Right lobe of liver (tissue), 6 donors: ENCODE results near the gene SYTL3. TPM values are rescaled to one million over a fixed set of nuclear protein-coding genes. Genes with fewer than 3 reads are reported as not detected.

ENCODE experiments used
- ATAC-seq, 4 donors: fragments of 200-7000 bp; cut with Tn5 transposase; one replicate each; pipeline ENCODE4 v1.9.1; 2020; ENCODE audit warnings: mild to moderate bottlenecking in 4 of 4, moderate library complexity in 4 of 4
- DNase-seq, 3 donors: peaks; one replicate each; pipeline ENCODE4 v3.0.0-alpha.2; 2020
- H3K27ac ChIP-seq, 3 donors: fragments of 200-600 bp; one replicate each; pipeline ENCODE4 v1.8.0; 2022
- H3K27me3 ChIP-seq, 2 donors: fragments of 200-600 bp; one replicate each; pipeline ENCODE4 v1.8.0; 2022
- H3K36me3 ChIP-seq, 4 donors: fragments of 200-600 bp; sonication (generic) in 1 of 4; one replicate each; pipeline versions ENCODE4 v1.5.1 to v1.8.0; 2017 to 2022; ENCODE audit warnings: control low read depth in 1 of 4
- H3K4me1 ChIP-seq, 4 donors: fragments of 200-600 bp; sonication (generic) in 1 of 4; one replicate each; pipeline versions ENCODE4 v1.5.1 to v1.8.0; 2017 to 2022; ENCODE audit warnings: control low read depth in 1 of 4
- H3K4me3 ChIP-seq, 3 donors: fragments of 200-600 bp; one replicate each; pipeline ENCODE4 v1.8.0; 2022
- H3K9me3 ChIP-seq, 4 donors: fragments of 200-600 bp; sonication (generic) in 1 of 4; one replicate each; pipeline versions ENCODE4 v1.5.1 to v1.8.0; 2017 to 2022; ENCODE audit warnings: control low read depth in 1 of 4
- POLR2A ChIP-seq: fragments of 450-650 bp; IDR thresholded peaks from one replicate; pipeline ENCODE4 v1.6.1; 2017; ENCODE audit warnings: antibody characterized with exemption, mild to moderate bottlenecking
- WGBS: methylation state at CpG from one replicate; pipeline ENCODE4 v1.1.6; 2018; ENCODE audit warnings: low coverage, low lambda C conversion rate; ENCODE audit not compliant: insufficient coverage; ENCODE audit errors: missing lambda C conversion rate; 5-methylcytosine and 5-hydroxymethylcytosine counted together
- intact Hi-C, 2 donors: fragments of 100-400 bp; cut with DNase I; formaldehyde crosslinking; loops; one replicate each; pipeline versions ENCODE4 v1.11.2 to v1.14.1; 2022
- total RNA-seq, 6 experiments: library from RNA; depleted of rRNA in 2 of 6; stranded (reverse); fragments of >200 nt in 2 of 6; fragmentation: NEBNext Ultra II Directional in 3 of 6; extraction: Animal tissue kit (Norgen Biotek cat#: 25700) in 3 of 6; gene quantifications; one replicate each; pipeline versions ENCODE4 v1.1.0 to v1.2.4, GENCODE V29; 2016 to 2023
- TF ChIP-seq, protein P1 (sequence below), 4 donors: fragments of 200-600 bp in 3 of 4; fragments of 450-650 bp in 1 of 4; IDR thresholded peaks; one replicate each; pipeline versions ENCODE4 v1.5.1 to v1.8.0; 2016 to 2022; ENCODE audit warnings: antibody characterized with exemption in 4 of 4, mild to moderate bottlenecking in 2 of 4
- donor health status: DM: no; HTN: yes; CAD: no.
- donor health status: DM: no; HTN: no; CAD: no.
- donor health status: DM: no; HTN: no; CAD: no.
- donor health status: DM: no; HTN: yes; CAD: no.
- donor health status: DM: no; HTN: yes; CAD: no.

Gene SYTL3
- total RNA-seq, 6 experiments from 2014 or later: 0.66 to 1.7 (median 1.0) TPM

DNA sequence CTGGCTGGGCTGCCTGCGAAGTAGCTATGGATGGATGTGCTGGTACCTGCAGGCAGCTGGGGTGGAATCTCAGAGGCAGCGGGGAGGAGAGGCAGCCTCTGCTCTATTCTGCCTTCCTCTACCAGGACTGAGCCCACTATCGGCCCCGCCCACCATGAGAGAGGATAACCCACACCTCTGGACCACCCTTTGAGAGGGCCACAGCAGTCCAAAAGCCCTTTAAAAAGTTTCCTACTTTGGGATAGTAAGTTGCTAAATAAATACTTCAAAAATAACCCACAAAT lies 133.3 kb downstream of the SYTL3 start:
- Histone ChIP-seq H3K36me3 (peaks cover 7 to 86% (median 32%) of the 10 kb centered on the region in 4 donors), H3K27ac (peak overlapping the region in 1 of 3 donors; percentile 74), H3K27me3 (no peaks in the 10 kb centered on the region), H3K4me3 (no peak overlapping the region), H3K9me3 (no peaks in the 10 kb centered on the region), H3K4me1 (peaks cover 0 to 22% (median 0%) of the 10 kb centered on the region in 4 donors)
- intact Hi-C loops: no loop called here
- DNase-seq: no peak
- ATAC-seq: no peak
- no CpG with 5 or more reads among the region's 4 CpGs for WGBS
- TF ChIP-seq, protein P1, sequence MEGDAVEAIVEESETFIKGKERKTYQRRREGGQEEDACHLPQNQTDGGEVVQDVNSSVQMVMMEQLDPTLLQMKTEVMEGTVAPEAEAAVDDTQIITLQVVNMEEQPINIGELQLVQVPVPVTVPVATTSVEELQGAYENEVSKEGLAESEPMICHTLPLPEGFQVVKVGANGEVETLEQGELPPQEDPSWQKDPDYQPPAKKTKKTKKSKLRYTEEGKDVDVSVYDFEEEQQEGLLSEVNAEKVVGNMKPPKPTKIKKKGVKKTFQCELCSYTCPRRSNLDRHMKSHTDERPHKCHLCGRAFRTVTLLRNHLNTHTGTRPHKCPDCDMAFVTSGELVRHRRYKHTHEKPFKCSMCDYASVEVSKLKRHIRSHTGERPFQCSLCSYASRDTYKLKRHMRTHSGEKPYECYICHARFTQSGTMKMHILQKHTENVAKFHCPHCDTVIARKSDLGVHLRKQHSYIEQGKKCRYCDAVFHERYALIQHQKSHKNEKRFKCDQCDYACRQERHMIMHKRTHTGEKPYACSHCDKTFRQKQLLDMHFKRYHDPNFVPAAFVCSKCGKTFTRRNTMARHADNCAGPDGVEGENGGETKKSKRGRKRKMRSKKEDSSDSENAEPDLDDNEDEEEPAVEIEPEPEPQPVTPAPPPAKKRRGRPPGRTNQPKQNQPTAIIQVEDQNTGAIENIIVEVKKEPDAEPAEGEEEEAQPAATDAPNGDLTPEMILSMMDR (IDR thresholded peaks at IDR 0.05): no peak
- TF ChIP-seq POLR2A: no peak

DNA sequence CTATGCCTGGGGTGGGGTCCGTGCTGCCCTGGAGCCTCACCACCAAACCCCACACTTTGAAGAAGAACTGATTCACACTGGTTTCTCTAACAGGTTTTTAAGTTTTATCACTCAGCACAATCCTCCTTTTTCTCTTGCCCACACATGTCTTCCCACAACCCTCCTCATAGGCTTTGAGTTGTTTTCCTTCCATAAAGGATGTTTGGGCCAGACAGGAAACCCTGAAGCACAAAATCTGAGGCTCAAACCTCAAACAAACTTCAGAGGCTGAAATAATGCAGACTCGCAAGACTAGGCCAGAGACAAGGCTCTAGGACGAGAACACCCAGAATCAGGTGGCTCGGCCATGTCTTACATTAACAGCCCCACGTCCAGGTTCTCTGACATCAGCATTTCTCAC lies 134.0 kb downstream of the SYTL3 start:
- Histone ChIP-seq H3K4me3 (no peak overlapping the region), H3K9me3 (no peaks in the 10 kb centered on the region), H3K36me3 (peaks cover 7 to 86% (median 29%) of the 10 kb centered on the region in 4 donors), H3K27ac (no peak overlapping the region), H3K27me3 (no peaks in the 10 kb centered on the region), H3K4me1 (peaks cover 0 to 25% (median 0%) of the 10 kb centered on the region in 4 donors)
- DNase-seq (no peak), ATAC-seq (no peak)
- TF ChIP-seq, protein P1 (IDR thresholded peaks at IDR 0.05): no peak
- no peak for TF ChIP-seq POLR2A
- intact Hi-C loops: no loop called here
- 92% methylated on average over 5 of the region's 5 CpGs for WGBS

DNA sequence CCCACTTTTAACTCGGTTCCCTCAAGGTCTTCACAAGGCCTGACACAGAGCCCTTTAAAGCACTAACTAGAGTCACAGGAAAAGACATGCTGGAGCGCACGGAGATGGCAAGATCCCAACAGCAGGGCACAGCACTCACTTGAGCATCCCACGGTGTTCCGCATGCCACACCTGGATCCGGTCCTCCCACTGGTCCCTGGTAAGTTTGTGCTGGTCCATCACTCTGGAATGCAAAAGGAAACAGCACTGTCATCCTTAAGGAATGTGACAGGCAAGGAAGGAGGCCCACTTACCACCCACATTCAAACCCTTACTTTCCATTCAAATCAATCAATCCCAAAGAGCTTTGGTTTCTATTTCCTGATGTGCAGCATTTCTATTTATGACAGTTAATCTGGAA lies 134.7 kb downstream of the SYTL3 start:
- Histone ChIP-seq H3K36me3 (peaks cover 7 to 79% (median 28%) of the 10 kb centered on the region in 4 donors), H3K27me3 (no peaks in the 10 kb centered on the region), H3K4me3 (no peak overlapping the region), H3K4me1 (peaks cover 0 to 31% (median 0%) of the 10 kb centered on the region in 4 donors), H3K27ac (no peak overlapping the region), H3K9me3 (no peaks in the 10 kb centered on the region)
- WGBS: 75% methylated on average over 5 of the region's 6 CpGs
- ATAC-seq (no peak), DNase-seq (no peak)
- TF ChIP-seq, protein P1 (IDR thresholded peaks at IDR 0.05): no peak
- TF ChIP-seq POLR2A: no peak
- intact Hi-C loops: no loop called here

DNA sequence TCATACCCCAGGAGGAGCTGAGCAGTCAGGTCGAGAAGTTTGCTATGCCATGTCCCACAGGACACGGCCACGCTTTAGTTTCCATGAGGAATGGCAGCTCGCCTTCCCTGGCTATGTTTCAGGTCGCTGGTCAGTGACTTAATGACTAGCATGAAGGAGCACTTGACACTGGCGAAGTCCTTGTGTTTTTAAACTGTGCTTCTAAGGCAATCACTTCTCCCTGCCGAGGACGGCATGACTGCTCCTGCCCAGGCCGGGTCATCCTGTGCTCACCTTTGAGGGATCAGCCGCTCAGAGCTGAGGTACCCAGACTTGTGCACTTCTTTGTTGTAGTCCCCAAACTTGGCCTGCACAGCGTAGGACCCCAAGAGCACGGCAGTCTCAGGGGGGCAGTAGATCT lies 135.2 kb downstream of the SYTL3 start:
- TF ChIP-seq, protein P1 (IDR thresholded peaks at IDR 0.05): no peak
- TF ChIP-seq POLR2A: no peak
- Histone ChIP-seq H3K4me3 (no peak overlapping the region), H3K27ac (no peak overlapping the region), H3K27me3 (no peaks in the 10 kb centered on the region), H3K9me3 (no peaks in the 10 kb centered on the region), H3K4me1 (peaks cover 0 to 36% (median 2%) of the 10 kb centered on the region in 4 donors), H3K36me3 (peaks cover 7 to 77% (median 28%) of the 10 kb centered on the region in 4 donors)
- no peak for DNase-seq
- ATAC-seq: no peak
- WGBS: 83% methylated on average over 4 of the region's 12 CpGs
- intact Hi-C loops: no loop called here
